Pulmonary artery endothelial cell (primary cell): Measurements from ENCODE around the gene GPD1. TPM values are rescaled to one million over a fixed set of nuclear protein-coding genes. Genes with fewer than 3 reads are reported as not detected.
"Not testable (repeated sequence)": the region's sequence is repeated elsewhere in the genome, so short reads cannot be mapped to it uniquely, and the experiment has no call there.

Experiments
- DNase-seq: peaks from one replicate; pipeline ENCODE4 v3.0.0-alpha.2; 2011; ENCODE audit warnings: low read depth, low spot score
- total RNA-seq: library from RNA; depleted of rRNA; stranded (reverse); fragments of >200 nt; gene quantifications from 2 replicates; pipeline ENCODE4 v1.2.3, GENCODE V29; 2014

GPD1 gene
- total RNA-seq, 1 donor from 2014 or later, result not detected

DNA sequence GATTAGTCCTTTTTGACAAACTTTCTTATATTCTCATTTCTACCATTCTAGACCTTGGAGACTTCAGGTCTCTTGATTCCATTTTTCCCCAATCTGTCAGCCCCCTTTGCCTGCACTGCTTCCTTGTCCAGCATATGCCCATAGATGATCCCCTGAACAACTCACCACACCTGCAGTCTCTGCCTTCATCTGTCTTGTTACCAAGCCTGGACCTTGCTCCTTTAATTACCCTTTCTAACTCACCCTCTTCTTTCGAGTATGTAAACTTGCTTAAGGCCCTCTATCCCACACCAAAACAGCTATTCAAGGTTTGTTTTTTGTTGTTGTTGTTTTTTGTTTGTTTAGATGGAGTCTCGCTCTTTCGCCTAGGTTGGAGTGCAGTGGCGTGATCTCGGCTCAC lies 17.8 kb downstream of the GPD1 start:
- no peak for DNase-seq

DNA sequence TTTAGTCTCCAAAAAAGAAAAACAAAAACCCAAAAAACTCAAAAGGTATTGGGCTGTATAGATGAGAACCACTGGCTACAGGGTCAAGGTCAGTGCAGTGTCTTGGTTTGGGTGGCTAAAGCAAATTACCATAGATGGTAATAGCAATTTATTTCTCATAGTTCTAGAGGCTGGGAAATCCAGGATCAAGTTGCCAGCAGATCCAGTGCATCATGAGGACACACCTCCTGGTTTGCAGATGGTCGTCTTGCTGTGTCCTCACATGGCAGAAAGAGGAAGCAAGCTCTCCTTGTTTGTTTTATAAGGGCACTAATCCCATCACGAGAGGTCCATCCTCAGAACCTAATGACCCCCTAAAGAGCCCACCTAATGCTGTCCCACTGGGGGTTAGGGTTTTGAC lies 19.4 kb downstream of the GPD1 start:
- DNase-seq, result no peak

DNA sequence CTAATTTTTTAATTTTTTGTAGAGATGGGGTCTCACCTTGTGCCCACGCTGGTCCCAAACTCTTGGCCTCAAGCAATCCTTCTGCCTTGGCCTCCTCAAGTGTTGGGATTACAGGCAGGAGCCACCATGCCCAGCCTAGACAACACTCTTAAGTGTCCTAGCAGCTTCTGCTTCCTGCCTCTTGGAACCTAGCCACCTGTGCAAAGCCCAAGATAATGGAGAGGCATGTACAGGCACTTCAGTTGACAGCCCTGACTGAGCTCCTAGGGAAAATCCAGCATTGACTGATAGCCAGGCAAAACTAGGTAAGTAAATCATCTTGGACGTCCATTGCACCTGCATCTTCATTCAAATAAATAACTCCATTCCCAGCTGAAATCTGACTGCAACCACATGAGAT lies 23.7 kb downstream of the GPD1 start:
- DNase-seq, result no peak

DNA sequence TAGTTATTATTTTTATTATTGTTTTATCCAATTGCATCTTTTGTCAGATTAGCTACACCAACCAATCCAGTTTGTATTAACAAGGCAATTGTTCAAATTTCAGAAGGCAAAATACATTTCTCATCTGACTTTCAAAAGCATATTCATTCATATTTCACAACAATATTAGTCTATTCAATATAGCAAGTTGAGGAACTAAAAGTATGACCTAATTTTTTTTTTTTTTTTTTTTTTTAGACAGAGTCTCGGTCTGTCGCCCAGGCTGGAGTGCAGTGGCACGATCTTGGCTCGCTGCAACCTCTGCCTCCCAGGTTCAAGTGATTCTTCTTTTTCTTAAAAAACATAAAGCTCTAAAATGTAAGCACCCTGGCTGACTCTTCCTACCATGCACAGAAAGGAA lies 25.5 kb downstream of the GPD1 start:
- DNase-seq, result no peak

DNA sequence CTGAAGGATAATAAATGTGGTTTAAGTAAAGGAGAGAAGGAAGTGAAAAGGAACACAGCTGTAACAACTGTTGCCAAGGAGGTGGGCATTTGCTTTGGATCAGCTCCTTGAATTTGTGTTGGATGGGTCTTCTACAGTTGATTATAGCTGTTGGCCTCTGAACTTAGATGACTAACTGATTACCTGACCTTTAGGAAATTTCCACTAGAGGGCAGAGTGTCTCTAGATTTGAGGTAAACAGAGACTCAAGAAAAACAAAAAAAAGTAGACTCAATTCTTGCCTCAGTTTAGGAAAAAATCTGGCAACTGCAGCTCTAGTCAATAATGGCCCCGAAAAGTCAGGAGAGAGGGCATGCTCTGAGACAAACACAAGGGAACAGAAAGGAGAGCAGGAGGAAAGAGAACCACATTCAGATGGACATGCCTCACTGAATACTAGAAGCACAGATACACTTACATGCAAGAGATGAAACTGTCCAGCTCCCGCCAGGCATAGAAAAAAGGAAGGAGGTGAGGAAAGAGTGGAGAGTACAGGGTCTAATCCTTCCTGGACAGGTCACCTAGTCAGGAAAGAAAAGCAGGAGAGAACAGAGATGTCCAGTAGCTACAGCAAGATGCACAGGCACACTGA lies 28.8 kb downstream of the GPD1 start:
- no peak for DNase-seq

DNA sequence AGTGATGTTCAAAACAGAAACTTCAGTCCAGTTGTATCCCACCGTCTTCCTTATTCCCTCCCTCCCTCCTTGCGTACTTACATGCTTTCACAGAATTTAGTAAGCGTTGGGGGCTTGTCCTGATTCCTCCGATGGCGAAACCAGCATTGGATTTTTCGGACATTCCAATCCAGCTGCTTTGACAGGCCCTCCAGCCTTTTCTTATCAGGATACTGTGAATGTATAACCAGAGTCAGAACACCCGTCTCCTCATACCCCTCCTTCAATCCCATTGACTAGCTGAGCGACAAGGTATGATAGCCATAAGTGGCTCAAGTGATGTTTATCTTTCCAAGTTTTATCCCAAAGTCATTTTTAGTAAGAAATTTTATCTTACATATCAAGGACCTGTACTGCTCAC lies 39.2 kb downstream of the GPD1 start:
- DNase-seq, result no peak

DNA sequence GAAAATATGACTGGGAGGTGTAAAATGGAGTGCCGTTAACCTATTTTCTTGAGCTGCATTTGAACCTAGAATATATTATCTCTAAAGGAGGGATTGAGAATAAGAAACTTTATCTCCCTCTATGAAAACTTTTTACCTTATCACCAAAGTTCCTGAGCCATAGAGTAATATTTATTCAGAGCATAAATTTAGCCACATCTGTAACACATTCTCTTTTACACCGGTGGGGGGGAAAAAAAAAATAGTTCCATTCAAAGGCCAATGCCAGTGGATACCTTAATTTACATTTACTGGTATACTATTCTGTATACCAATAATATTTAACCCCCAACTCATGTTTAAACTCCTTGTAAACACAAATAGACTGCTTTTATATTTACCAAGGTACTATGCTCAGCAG lies 41.6 kb downstream of the GPD1 start:
- no peak for DNase-seq

DNA sequence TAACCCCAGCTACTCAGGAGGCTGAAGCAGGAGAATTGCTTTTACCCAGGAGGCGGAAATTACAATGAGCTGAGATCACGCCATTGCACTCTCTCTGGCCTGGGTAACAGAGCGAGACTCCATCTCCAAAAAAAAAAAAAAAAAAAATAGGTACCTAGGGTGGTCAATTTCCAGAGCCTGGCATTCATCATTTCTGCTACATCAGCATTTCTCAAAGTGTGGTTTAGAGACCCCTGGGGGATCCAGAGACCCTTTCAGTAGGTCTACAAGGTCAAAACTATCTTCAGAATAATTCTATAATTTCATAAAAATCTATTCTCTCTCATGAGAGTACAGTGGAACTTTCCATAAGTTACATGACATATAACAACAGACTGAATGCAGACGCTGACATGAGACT lies 43.5 kb downstream of the GPD1 start:
- DNase-seq, result no peak

DNA sequence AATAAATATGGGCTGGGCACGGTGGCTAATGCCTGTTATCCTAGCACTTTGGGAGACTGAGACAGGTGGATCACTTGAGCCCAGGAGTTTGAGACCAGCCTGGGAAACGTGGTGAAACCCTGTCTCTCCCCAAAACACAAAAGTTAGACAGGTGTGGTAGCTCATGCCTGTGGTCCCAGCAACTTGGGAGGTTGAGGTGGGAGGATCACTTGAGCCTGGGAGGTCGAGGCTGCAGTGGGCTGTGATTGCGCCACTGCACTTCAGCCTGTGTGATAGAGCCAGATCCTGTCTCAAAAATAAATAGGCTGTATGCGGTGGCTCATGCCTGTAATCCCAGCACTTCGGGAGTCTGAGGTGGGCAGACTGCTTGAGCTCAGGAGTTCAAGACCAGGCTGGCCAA lies 44.2 kb downstream of the GPD1 start:
- DNase-seq, result not testable (repeated sequence)

DNA sequence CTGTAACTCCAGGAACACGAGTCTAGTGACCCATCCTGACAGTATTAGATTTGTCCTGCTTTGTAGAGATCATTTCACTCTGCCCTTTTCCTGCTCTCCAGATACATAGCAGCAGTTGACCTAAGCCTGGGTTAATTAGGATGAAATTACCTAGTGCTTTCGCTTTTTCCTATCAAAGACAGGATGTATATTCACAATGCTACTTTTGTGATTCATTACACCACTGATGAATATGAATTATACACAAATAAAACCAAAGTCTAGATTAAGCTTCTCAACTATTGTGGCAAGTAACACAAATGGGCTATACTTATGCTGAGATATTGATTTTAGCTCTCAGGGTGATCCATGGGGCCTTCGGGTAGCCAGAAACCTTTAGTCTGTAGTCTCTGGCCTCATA lies 45.5 kb downstream of the GPD1 start:
- no peak for DNase-seq

DNA sequence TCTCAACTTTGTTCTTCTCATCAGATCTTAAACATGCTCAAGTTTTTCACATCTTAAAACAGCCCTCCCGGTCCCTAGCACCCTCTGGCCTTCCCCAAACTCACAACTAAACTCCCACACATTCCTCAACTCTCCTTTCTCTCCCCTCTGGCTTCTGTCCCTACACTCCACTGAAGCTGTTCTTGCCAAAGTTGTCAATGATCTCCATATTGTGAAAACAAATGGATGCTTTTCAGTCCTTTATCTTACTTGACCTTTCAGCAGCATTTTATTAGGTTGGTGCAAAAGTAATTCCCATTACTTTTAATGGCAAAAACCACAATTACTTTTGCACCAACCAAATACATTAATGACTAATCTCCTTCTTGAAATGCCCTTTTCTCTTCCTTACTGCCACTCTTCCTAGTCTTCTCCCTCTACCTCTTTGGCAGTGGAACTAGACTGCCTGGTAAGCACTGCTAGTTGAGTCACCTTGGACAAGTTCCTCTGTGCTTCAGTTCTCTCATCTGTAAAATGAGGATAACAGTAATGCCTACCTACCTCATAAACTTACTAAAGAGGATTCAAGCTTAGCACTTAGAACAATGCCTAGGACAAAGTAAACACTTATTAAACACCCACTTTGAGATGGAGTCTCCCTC lies 47.4 kb downstream of the GPD1 start:
- DNase-seq, result no peak

DNA sequence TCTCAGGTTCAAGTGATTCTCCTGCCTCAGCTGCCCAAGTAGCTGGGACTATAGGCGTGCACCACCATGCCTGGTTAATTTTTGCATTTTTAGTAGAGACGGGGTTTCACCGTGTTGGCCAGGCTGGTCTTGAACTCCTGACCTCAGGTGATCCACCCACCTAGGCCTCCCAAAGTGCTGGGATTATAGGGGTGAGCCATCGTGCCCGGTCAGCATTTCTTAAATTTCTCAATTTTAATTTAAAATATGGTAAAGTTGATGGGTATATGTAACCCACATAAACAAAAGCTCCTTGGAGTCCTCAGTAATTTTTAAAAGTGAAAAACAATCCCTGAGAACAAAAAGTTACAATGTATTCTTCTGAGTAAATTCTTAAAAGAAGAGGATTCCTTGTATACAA lies 51.1 kb downstream of the GPD1 start:
- not testable (repeated sequence) for DNase-seq

DNA sequence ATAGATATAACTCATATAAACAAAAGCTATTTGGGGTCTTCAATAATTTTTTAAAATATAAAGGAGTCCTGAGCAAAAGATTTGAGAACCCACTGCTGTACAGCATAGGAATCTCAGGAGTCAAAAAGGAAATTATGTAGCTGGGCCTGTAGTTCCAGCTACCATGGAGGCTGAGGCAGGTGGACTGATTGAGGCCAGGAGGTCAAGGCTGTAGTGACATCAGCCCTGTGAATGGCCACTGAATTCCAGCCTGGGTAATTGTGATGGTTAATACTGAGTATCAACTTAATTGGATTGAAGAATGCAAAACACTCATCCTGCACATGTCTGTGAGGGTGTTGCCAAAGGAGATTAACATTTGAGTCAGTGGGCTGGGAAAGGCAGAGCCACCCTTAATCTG lies 52.8 kb downstream of the GPD1 start:
- no peak for DNase-seq

DNA sequence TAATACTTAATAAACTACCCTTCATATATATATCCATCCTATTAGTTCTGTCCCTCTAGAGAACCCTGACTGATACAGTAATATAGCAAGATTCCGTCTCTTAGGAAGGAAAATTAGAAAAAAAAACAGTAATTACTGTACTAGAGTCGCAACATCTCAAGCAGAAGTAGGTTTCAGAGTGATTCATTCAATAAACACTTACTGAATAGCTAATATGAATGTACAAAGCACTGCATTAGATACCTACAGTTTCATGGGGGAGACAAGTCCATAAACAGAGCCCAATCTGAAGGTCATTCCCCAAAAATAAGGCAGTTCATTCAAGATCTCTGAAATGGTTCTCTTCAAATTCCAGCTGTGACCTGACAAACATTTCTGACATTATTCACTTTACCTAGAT lies 53.5 kb downstream of the GPD1 start:
- no peak for DNase-seq

DNA sequence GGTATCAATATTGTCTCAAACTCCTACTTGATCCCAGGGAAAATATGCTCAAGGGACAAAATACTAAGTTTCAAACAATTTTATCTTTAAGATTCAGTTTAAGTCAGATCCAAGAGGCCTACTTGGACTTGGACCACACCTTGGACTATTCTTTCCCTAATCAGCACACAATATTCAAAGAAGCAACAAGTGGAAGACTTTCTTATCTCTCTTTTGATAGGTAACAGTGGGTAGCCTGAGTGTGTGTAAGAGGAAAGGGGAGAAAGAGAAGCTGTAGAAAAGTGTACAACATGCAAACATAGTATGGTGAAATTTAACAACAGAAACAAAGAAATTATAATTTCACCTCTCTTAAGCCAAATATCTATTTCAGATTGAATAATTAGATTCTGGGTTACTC lies 56.8 kb downstream of the GPD1 start:
- DNase-seq, result no peak

Other genes with a start within 250 kb of the GPD1 start
- gene FAIM2, start 200.1 kb upstream of the GPD1 start, total RNA-seq, result not detected in 2 replicates
- not detected in 2 replicates for gene AQP2, start 153.3 kb upstream of the GPD1 start, total RNA-seq
- gene AQP5, start 142.1 kb upstream of the GPD1 start, total RNA-seq, result 0.07 and 0.60 TPM in 2 replicates
- gene AQP6, start 131.1 kb upstream of the GPD1 start, total RNA-seq, result 0.04 TPM in 1 of 2 replicates, not detected in the other
- 49.2 and 84.9 TPM in 2 replicates for gene RACGAP1, start 78.5 kb upstream of the GPD1 start, total RNA-seq
- gene ASIC1, start 46.4 kb upstream of the GPD1 start, total RNA-seq, result 0.14 and 0.59 TPM in 2 replicates
- gene SMARCD1, start 18.7 kb upstream of the GPD1 start, total RNA-seq, result 64.4 and 66.3 TPM in 2 replicates
- gene COX14, start 8.2 kb downstream of the GPD1 start, total RNA-seq, result 21.0 and 41.5 TPM in 2 replicates
- 44.1 and 49.5 TPM in 2 replicates for gene CERS5, start 63.4 kb downstream of the GPD1 start, total RNA-seq
- gene LIMA1, start 179.5 kb downstream of the GPD1 start, total RNA-seq, result 75.4 and 82.8 TPM in 2 replicates